Measurements from ENCODE around the gene CELF5. TPM values are rescaled to one million over a fixed set of nuclear protein-coding genes. Genes with fewer than 3 reads are reported as not detected.
"Not testable (repeated sequence)": the region's sequence is repeated elsewhere in the genome, so short reads cannot be mapped to it uniquely, and the experiment has no call there.

The CELF5 gene
- total RNA-seq, 2 donors from 2014 or later = 0.59 TPM; not detected in 1

DNA sequence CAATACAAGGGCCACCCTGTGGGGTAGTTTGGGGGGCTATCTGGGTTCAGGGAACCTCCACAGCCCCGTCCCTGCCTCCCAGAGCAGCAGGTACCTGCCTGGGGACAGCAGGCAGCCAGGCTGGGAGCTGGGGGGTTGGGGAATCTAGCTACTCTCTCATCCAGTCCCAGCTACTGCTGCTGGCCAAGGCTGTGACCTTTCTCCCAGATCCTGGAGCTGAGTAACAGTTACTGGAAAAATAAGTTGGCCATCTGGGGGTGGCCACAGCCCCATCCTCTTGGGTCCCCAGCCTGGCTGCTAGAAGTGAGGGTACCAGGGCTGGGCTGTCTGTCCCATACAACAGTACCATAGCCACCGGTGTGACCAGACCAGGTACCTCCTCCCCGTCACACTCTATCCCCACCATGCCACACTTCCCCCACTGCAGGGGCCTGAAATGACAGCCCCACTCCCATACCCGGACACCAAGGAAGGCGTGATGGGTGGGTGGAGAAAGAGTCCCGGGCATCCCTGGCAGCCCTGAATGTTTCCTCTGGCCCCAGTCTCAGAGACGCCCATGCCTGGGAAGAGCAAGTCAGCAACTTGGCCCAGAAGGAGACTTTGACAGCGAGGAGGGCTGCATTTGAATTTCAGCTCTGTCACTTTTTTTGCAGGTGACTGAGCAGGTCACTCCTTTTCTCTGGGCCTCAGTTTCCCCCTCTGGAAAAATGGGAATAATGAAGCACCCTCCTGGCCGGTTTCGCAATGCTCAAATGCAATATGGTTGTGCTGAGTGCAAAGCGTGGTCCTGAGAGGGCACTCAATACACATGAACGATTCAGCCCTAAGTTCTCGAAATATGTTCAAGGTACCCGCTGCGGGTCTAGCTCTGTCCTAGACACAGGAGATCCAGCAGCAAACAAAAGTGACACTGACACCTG is 111.2 kb downstream of the CELF5 start:
- Mint-ChIP-seq H3K9me3 (no peaks in the 10 kb centered on the region), H3K27ac (no peak overlapping the region), H3K4me3 (no peak overlapping the region), H3K27me3 (peaks cover 0 to 4% of the 10 kb centered on the region in 2 donors), H3K4me1 (ENCODE audit: low read depth in 2 of 2) (peaks cover 5 to 6% of the 10 kb centered on the region in 2 donors), H3K36me3 (no peaks in the 10 kb centered on the region)
- ATAC-seq = no peak
- no peak for DNase-seq (ENCODE audit: low spot score)

DNA sequence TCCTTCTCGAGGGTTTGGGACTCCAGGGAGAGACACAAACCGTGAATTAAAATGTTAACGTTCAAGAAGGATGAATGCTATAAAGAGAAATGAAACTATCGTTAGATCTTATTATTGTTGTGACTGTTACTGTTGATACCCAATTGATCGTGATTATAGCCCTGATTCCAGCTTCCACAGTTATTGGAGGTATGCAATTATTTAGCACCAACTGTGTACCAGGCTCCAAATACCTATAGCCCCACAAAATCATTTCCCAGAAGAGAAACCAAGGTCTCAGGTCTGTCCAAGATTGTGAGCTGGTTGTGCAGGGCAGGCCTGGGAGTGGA is 111.9 kb downstream of the CELF5 start:
- H3K9me3 Mint-ChIP-seq = no peaks in the 10 kb centered on the region
- ATAC-seq (no peak), DNase-seq (ENCODE audit: low spot score) (no peak)
- H3K36me3 Mint-ChIP-seq = no peaks in the 10 kb centered on the region
- H3K27ac Mint-ChIP-seq = no peak overlapping the region
- peaks cover 5 to 6% of the 10 kb centered on the region in 2 donors for H3K4me1 Mint-ChIP-seq (ENCODE audit: low read depth in 2 of 2)
- H3K27me3 Mint-ChIP-seq = peaks cover 0 to 4% of the 10 kb centered on the region in 2 donors
- H3K4me3 Mint-ChIP-seq = no peak overlapping the region

DNA sequence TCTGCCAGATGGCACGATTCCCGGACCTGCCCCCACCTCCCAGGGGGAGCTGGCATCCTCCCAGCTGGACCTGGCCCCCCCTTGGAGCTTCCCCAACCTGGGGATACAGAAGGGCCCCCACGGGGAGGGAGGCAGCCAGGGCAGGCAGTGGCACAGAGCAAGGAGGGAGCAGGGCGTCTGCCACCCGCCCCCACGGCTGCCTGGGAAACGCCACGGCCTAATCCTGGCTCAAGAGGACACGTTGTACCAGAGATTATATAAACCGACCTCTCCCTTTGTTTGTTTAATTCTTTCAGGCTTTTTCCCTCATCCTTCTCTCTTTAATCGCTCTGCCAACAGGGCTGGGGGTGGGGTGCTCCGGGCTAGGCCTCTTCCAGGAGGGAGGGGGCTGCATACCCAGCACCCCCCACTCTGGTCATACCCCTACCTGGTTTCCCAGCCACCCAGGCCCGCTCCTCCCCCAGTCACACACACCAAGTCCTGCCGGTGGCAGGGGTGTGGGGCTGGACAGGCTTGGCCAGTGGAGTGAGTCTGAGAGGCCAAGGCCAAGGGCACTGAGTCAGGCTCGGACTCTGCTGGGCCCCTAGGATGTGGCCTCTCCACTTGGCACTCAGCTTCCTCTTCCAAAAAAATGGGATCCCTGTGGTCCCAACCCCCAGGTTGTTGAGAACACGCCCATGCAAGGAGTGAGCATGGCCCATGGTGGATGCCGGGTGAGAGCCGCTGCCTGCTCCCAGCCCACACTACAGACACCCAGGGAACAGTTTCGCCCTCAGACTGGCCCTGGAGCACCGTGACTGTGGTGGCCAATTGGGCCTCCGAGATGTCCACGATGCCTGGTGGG is 112.4 kb downstream of the CELF5 start:
- ATAC-seq (no peak), DNase-seq (ENCODE audit: low spot score) (no peak)
- Mint-ChIP-seq H3K9me3 (no peaks in the 10 kb centered on the region), H3K27ac (no peak overlapping the region), H3K27me3 (peaks cover 0 to 4% of the 10 kb centered on the region in 2 donors), H3K4me3 (no peak overlapping the region), H3K36me3 (no peaks in the 10 kb centered on the region), H3K4me1 (ENCODE audit: low read depth in 2 of 2) (peaks cover 5 to 6% of the 10 kb centered on the region in 2 donors)

DNA sequence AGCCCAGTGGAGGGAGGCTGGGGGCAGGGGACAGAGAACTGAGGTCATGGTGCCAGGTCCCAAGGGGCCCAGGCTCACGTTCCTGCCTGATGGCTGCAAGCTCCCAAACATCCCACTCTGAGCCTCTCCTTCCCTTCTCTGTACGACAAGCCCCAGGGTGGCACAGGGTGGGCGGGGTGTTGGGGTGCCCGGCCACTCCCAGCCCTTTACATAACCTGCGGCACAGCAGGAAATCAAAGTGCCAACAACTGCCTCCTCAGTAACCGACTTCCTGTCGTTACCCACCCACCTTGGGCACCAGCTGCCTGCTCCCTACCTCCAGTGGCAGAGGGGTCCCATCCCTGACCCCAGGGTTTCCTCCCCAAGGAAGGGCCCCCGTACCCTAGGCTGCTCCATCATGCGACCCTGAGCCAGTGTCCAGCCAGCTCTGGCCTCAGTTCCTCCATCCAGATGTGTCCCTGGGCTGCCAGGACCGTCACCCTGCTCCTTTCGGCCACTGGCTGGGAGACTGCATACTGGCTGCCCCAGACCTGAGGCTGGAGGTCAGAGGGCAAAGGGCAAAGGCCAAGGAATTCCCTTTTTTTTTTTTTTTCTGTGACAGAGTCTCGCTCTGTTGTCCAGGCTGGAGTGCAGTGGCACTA is 114.2 kb downstream of the CELF5 start:
- H3K4me3 Mint-ChIP-seq = peak overlapping the region; percentile 30
- no peaks in the 10 kb centered on the region for H3K36me3 Mint-ChIP-seq
- peak overlapping the region in 1 of 2 donors; percentile 41 for H3K27ac Mint-ChIP-seq
- H3K4me1 Mint-ChIP-seq (ENCODE audit: low read depth in 2 of 2) = peaks cover 5 to 8% of the 10 kb centered on the region in 2 donors
- DNase-seq (ENCODE audit: low spot score) (no peak), ATAC-seq (peak; percentile 41 to 55)
- H3K9me3 Mint-ChIP-seq = no peaks in the 10 kb centered on the region
- H3K27me3 Mint-ChIP-seq = peaks cover 0 to 4% of the 10 kb centered on the region in 2 donors

DNA sequence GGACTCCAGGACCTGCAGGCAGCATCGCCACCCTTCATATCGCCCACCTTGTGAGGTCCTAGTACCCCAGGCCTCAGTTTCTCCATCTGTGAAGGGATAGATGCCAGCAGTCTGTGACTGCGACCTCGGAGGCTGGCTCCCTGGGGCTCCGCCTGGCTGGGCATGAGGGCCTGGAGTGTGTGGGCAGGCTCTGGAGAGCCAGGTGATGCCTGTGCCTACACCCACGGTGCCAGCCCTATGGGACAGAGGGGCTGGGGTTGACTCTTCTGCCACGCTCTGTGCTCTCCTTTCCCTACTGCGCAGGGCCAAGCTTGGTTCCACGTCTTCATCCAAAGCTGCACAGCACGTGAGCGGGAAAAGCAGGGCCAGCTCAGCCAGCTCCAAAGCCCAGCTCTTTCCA is 115.9 kb downstream of the CELF5 start:
- H3K4me1 Mint-ChIP-seq (ENCODE audit: low read depth in 2 of 2) = peaks cover 5 to 11% of the 10 kb centered on the region in 2 donors
- H3K36me3 Mint-ChIP-seq = no peaks in the 10 kb centered on the region
- DNase-seq (ENCODE audit: low spot score) (no peak), ATAC-seq (no peak)
- H3K4me3 Mint-ChIP-seq = no peak overlapping the region
- no peaks in the 10 kb centered on the region for H3K27me3 Mint-ChIP-seq
- H3K27ac Mint-ChIP-seq = no peak overlapping the region
- no peaks in the 10 kb centered on the region for H3K9me3 Mint-ChIP-seq

DNA sequence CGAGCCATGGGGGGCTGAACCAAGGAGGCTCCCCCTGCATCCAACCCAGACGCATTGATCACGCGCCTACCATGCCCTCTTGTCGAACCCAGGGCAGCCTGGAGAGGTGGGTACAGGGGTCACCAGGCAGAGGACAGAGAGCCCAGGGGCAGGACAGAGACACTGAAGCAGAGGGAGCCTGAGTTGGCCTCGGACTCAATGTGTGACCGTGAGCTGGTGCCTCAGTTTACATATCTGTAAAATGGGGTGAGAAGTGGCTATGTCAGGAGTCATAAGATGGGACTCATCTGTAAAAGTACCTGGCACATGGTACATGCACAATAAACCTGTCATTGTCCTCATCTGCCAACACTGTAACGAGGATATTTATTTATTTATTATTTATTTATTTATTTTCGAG is 117.8 kb downstream of the CELF5 start:
- no peak overlapping the region for H3K4me3 Mint-ChIP-seq
- H3K9me3 Mint-ChIP-seq = no peaks in the 10 kb centered on the region
- no peak for DNase-seq (ENCODE audit: low spot score)
- no peaks in the 10 kb centered on the region for H3K27me3 Mint-ChIP-seq
- H3K27ac Mint-ChIP-seq = no peak overlapping the region
- no peaks in the 10 kb centered on the region for H3K36me3 Mint-ChIP-seq
- no peak for ATAC-seq
- peaks cover 5 to 11% of the 10 kb centered on the region in 2 donors for H3K4me1 Mint-ChIP-seq (ENCODE audit: low read depth in 2 of 2)

DNA sequence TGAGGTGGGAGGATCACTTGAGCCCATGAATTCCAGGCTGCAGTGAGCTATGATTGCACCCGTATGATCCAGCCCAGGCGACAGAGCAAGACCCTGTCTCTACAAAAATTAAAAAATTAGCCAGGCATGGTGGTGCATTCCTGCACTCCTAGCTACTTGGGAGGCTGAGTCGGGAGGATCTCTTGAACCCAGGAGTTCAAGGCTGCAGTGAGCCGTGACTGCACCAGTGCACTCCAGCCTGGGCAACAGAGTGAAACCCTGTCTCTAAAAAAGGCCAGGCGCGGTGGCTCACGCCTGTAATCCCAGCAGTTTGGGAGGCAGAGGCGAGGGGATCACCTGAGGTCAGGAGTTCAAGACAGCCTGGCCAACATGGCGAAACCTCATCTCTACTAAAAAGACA is 118.5 kb downstream of the CELF5 start:
- DNase-seq (ENCODE audit: low spot score) = not testable (repeated sequence)

DNA sequence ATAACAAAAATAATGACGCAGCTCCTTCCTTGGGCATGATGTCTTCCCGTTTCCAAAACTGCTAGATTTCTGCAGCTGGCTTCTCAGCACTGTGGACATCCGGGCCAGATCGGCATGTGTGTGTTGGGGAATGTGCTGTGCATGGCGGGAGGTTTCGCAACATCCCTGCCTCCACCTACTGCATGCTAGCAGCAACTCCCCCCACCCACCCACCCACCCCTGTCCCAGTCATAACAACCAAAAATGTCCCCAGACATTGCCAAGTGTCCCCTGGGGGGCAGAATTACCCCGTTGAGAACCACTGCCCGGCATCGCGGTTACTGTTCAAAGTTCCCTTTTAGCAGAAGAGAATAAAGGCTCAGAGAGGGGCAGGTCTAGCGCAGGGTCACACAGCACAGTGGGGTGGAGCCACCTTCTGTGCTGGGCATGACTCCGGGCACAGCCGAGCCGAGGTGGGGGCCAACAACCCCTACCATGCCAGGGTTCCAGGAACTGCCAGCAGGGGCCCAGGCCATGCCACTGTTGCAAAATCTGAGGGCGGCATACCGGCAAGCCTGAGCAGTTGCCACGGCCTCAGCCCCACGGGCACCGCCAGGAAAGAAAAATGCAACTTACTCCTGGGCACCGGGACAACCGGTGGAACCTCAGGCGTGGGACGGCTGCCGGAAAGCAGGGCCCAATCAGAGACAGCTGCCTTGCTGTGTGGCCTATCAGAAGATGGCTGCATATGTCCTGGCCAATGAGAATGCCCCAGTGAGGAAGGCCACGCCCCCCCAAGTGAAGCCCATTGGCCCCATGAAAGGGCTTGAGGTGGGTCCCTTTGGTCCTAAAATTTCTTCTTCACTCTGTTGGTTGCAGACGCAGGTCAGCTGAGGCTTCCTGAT is 119.4 kb downstream of the CELF5 start:
- peak; percentile 76 for DNase-seq (ENCODE audit: low spot score)
- Mint-ChIP-seq H3K4me3 (no peak overlapping the region), H3K27ac (no peak overlapping the region), H3K4me1 (ENCODE audit: low read depth in 2 of 2) (peaks cover under 1 to 6% of the 10 kb centered on the region in 2 donors), H3K36me3 (no peaks in the 10 kb centered on the region), H3K27me3 (no peaks in the 10 kb centered on the region), H3K9me3 (no peaks in the 10 kb centered on the region)
- peak; percentile 79 to 85 for ATAC-seq

More for the DNA sequence above, 118.5 kb downstream of the CELF5 start:
- not testable (repeated sequence) for H3K27me3 Mint-ChIP-seq, ATAC-seq, H3K27ac Mint-ChIP-seq, H3K4me3 Mint-ChIP-seq, H3K36me3 Mint-ChIP-seq, H3K9me3 Mint-ChIP-seq
- peaks cover 5 to 11% of the 10 kb centered on the region in 2 donors for H3K4me1 Mint-ChIP-seq (ENCODE audit: low read depth in 2 of 2)

DNA sequence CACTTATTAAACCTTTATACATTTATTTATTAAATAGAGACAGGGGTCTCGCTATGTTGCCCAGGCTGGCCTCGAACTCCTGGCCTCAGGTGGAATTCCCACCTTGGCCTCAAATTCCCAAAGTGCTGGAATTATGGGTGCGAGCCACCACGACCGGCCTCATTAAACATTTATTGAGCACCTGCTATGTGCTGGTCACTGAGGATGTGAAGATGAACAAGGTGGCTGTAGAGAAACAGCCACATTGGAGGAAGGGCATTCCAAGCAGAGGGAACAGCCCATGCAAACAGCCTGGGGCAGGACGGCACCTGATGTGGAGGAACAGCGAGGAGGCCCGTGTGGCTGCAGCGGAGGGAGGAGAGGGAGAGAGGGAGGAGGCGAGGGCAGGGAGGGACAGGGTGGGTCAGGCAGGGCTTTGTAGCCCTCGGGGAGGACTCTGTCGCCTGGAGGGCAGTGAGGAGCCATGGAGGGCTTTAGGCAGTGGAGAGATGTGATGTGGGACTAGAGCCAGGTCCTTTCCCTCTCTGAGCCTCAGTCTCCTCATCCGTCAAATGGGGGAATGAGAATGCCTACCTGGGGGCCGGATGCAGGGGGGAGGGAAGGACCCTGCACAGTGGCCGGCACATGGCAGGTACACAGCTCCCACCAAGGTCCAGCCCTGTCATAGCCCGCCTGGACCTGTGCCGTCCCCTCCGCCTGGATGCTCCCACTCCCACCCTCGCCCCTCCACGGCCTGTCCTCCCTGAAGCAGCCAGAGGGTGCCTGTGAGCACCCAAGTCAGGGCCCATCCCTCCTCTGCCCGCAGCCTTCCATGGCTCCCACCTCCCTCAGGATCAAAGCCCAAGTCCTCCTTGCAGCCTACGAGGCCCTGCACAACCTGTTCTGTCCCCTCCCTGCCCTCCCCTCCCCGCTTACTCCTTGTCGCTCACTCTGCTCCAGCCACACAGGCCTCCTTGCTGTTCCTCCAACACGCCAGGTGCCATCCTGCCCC is 120.4 kb downstream of the CELF5 start:
- Mint-ChIP-seq H3K9me3 (no peaks in the 10 kb centered on the region), H3K27me3 (no peaks in the 10 kb centered on the region), H3K4me3 (no peak overlapping the region), H3K4me1 (ENCODE audit: low read depth in 2 of 2) (peaks cover 0 to 5% of the 10 kb centered on the region in 2 donors), H3K27ac (no peak overlapping the region), H3K36me3 (no peaks in the 10 kb centered on the region)
- ATAC-seq (no peak), DNase-seq (ENCODE audit: low spot score) (no peak)

DNA sequence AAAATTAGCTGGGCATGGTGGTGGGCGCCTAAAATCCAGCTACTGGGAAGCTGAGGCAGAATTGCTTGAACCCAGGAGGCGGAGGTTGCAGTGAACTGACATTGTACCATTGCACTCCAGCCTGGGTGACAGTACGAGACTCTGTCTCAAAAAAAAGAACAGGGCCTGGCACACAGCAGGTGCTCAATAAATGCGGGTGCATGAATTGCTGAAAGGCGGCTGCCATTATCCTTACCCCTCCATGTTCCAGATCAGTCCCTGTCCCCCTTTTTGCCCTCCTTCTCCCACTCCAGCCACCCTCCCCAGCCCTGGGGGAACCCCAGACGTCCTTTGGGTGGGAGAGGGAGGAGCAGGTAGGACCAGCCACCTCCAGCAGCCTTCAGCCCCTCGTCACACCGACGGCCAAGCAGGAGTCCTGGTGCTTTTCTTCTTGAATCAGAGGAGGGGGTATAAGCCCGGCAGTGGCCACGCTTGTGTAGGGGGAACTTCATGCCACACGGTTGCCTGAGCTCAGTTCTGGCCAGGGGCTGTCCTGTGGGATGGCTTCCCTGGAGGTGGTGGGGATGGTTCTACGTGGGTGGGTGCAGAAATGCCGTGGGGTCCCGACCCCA is 121.5 kb downstream of the CELF5 start:
- Mint-ChIP-seq H3K27me3 (no peaks in the 10 kb centered on the region), H3K4me3 (no peak overlapping the region), H3K4me1 (ENCODE audit: low read depth in 2 of 2) (peaks cover 0 to 5% of the 10 kb centered on the region in 2 donors), H3K27ac (no peak overlapping the region), H3K36me3 (no peaks in the 10 kb centered on the region), H3K9me3 (no peaks in the 10 kb centered on the region)
- no peak for ATAC-seq
- no peak for DNase-seq (ENCODE audit: low spot score)

Measured in natural killer cell treated with Interleukin-12 subunit alpha and Interleukin-12 subunit beta and Interleukin-15 and Interleukin-18, amount 100 ng/mL, for 72 hours (primary cell).